GM18502 (cell line): ENCODE results near the gene B3GAT1.

Experiments used
- ATAC-seq: cut with Tn5 transposase; IDR thresholded peaks from one replicate; pipeline ENCODE4 v1.9.1; 2021; ENCODE audit warnings: mild to moderate bottlenecking; ENCODE audit not compliant: unreplicated experiment, poor library complexity

The B3GAT1 gene

GRCh38 chr11:134442246-134442645 is 30.2 kb upstream of the B3GAT1 start:
- no peak for ATAC-seq

- no peak for ATAC-seq
These were observed 29.7 kb upstream of the B3GAT1 start for GRCh38 chr11:134441706-134442105.

GRCh38 chr11:134441281-134441680 is 29.2 kb upstream of the B3GAT1 start:
- no peak for ATAC-seq

- ATAC-seq, result no peak
These were observed 28.8 kb upstream of the B3GAT1 start for GRCh38 chr11:134440851-134441250.

- no peak for ATAC-seq
These were observed 26.8 kb upstream of the B3GAT1 start for GRCh38 chr11:134438542-134439537.

- ATAC-seq, result no peak
These were observed 25.8 kb upstream of the B3GAT1 start for GRCh38 chr11:134437821-134438220.

- no peak for ATAC-seq
These were observed 24.7 kb upstream of the B3GAT1 start for GRCh38 chr11:134436781-134437180.

GRCh38 chr11:134433806-134434205 is 21.8 kb upstream of the B3GAT1 start:
- ATAC-seq, result no peak

GRCh38 chr11:134433251-134433650 is 21.2 kb upstream of the B3GAT1 start:
- ATAC-seq, result no peak

GRCh38 chr11:134432776-134433175 is 20.7 kb upstream of the B3GAT1 start:
- no peak for ATAC-seq

- no peak for ATAC-seq
These were observed 17.1 kb upstream of the B3GAT1 start for GRCh38 chr11:134429106-134429505.

GRCh38 chr11:134425816-134426536 is 13.9 kb upstream of the B3GAT1 start:
- no peak for ATAC-seq

- ATAC-seq, result no peak
These were observed 13.4 kb upstream of the B3GAT1 start for GRCh38 chr11:134425413-134425812.

- no peak for ATAC-seq
These were observed 11.1 kb upstream of the B3GAT1 start for GRCh38 chr11:134423106-134423505.

- no peak for ATAC-seq
These were observed 6.1 kb upstream of the B3GAT1 start for GRCh38 chr11:134417871-134418840.

GRCh38 chr11:134416726-134417125 is 4.7 kb upstream of the B3GAT1 start:
- ATAC-seq, result no peak

- ATAC-seq, result no peak
These were observed 3.0 kb upstream of the B3GAT1 start for GRCh38 chr11:134414766-134415765.

- no peak for ATAC-seq
These were observed 2.0 kb upstream of the B3GAT1 start for GRCh38 chr11:134413826-134414731.
